A549 (cell line): ENCODE data around the gene NUMB. TPM values are rescaled to one million over a fixed set of nuclear protein-coding genes. Genes with fewer than 3 reads are reported as not detected.

Experiments used
- ATAC-seq, 2 experiments: fragments of 200-7000 bp in 1 of 2; fragments of >200 bp in 1 of 2; cut with Nextera tagmentation in 1 of 2; cut with Tn5 transposase in 1 of 2; 3 replicates each; pipeline versions ENCODE4 v1.8.0 to v1.9.1; 2018 to 2020; ENCODE audit warnings: mild to moderate bottlenecking in 1 of 2, moderate library complexity in 1 of 2
- CTCF ChIA-PET: fragments of 300-600 bp; sonication (Branson Sonifier 250); formaldehyde crosslinking; extraction: SDS; loops from one replicate; lab custom pipeline; 2021; ENCODE audit warnings: antibody characterized with exemption, inconsistent platforms; lab: Yijun Ruan, JAX
- POLR2A ChIA-PET: fragments of 350-600 bp; formaldehyde crosslinking; extraction: SDS; loops from one replicate; lab custom pipeline; 2021; ENCODE audit warnings: antibody characterized with exemption, inconsistent platforms; lab: Yijun Ruan, JAX
- DNase-seq, 2 experiments: peaks; one replicate each; pipeline versions ENCODE4 v3.0.0 to v3.0.0-alpha.2; 2011 to 2016; ENCODE audit warnings: low read depth in 1 of 2, low spot score in 1 of 2
- FAIRE-seq: peaks from 2 replicates; lab custom pipeline; 2011; peaks lifted over from hg19 to GRCh38; lab: Jason Lieb, UNC
- H3K27ac ChIP-seq, 2 experiments: fragments of >200 bp; sonication (Bioruptor Twin); formaldehyde crosslinking; 3 replicates each; pipeline ENCODE4 v1.5.1; 2016 to 2017
- H3K4me1 ChIP-seq: fragments of >200 bp; sonication (Bioruptor Twin); formaldehyde crosslinking; 3 replicates; pipeline ENCODE4 v1.6.1; 2016
- H3K4me2 ChIP-seq: fragments of >200 bp; sonication (Bioruptor Twin); formaldehyde crosslinking; 3 replicates; pipeline ENCODE4 v1.6.1; 2016
- H3K4me3 ChIP-seq: fragments of >200 bp; sonication (Bioruptor Twin); formaldehyde crosslinking; 3 replicates; pipeline ENCODE4 v1.5.1; 2016
- H3K9me3 ChIP-seq: fragments of >200 bp; sonication (Bioruptor Twin); formaldehyde crosslinking; 3 replicates; pipeline ENCODE4 v1.6.1; 2016
- ATOH8 ChIP-seq: fragments of 250-450 bp; sonication (Bioruptor Pico); IDR thresholded peaks from 2 replicates; pipeline ENCODE4 v1.5.0; 2020; ENCODE audit warnings: low read depth, mild to moderate bottlenecking, moderate library complexity
- BHLHE40 ChIP-seq: IDR thresholded peaks from 2 replicates; pipeline ENCODE4 v1.6.1; 2012; ENCODE audit warnings: low read depth, low read length, inconsistent platforms
- CBX8 ChIP-seq: fragments of 200-600 bp; sonication (generic); IDR thresholded peaks from 2 replicates; pipeline ENCODE4 v1.6.1; 2016
- CEBPB ChIP-seq, 2 experiments: fragments of >200 bp in 1 of 2; sonication (Bioruptor Twin) in 1 of 2; formaldehyde crosslinking in 1 of 2; IDR thresholded peaks; 2 replicates each; pipeline ENCODE4 v1.6.1; 2012 to 2016
- CHD2 ChIP-seq: fragments of 150-350 bp; IDR thresholded peaks from 2 replicates; pipeline ENCODE4 v1.6.1; 2014; ENCODE audit warnings: low read length; ENCODE audit not compliant: partially characterized antibody
- CHD4 ChIP-seq: fragments of 200-600 bp; sonication (generic); IDR thresholded peaks from 2 replicates; pipeline ENCODE4 v1.6.1; 2016; ENCODE audit warnings: antibody characterized with exemption, mild to moderate bottlenecking, borderline replicate concordance
- E2F6 ChIP-seq: IDR thresholded peaks from 2 replicates; pipeline ENCODE4 v1.6.1; 2012; ENCODE audit warnings: low read depth, borderline replicate concordance
- EP300 ChIP-seq, 2 experiments: fragments of >200 bp; sonication (Bioruptor Twin); formaldehyde crosslinking; IDR thresholded peaks; 2 replicates in 1 of 2; 3 replicates in 1 of 2; pipeline ENCODE4 v1.6.1; 2016 to 2017
- FOXS1 ChIP-seq: fragments of 250-450 bp; sonication (Bioruptor Pico); IDR thresholded peaks from 2 replicates; pipeline ENCODE4 v1.5.0; 2020; ENCODE audit warnings: mild to moderate bottlenecking, moderate library complexity
- GATA3 ChIP-seq: IDR thresholded peaks from 2 replicates; pipeline ENCODE4 v1.6.1; 2012; ENCODE audit warnings: borderline replicate concordance
- HDAC2 ChIP-seq: fragments of 200-600 bp; sonication (generic); IDR thresholded peaks from 2 replicates; pipeline ENCODE4 v1.6.1; 2016
- HES2 ChIP-seq: fragments of >200 bp; sonication (Bioruptor Twin); formaldehyde crosslinking; IDR thresholded peaks from 2 replicates; pipeline ENCODE4 v1.6.1; 2016
- HOXA7 ChIP-seq: fragments of 250-450 bp; sonication (Bioruptor Pico); IDR thresholded peaks from 2 replicates; pipeline ENCODE4 v1.5.0; 2020; ENCODE audit warnings: mild to moderate bottlenecking, moderate library complexity
- HOXB13 ChIP-seq: fragments of 250-450 bp; sonication (Bioruptor Pico); IDR thresholded peaks from 2 replicates; pipeline ENCODE4 v1.5.0; 2020; ENCODE audit warnings: low read depth, mild to moderate bottlenecking, moderate library complexity
- HOXB5 ChIP-seq: fragments of 250-450 bp; sonication (Bioruptor Pico); IDR thresholded peaks from 2 replicates; pipeline ENCODE4 v1.5.0; 2020; ENCODE audit warnings: mild to moderate bottlenecking, moderate library complexity
- JUN ChIP-seq, 2 experiments: fragments of >200 bp; sonication (Bioruptor Twin); formaldehyde crosslinking; IDR thresholded peaks; 2 replicates in 1 of 2; 3 replicates in 1 of 2; pipeline ENCODE4 v1.6.1; 2016 to 2017
- JUNB ChIP-seq: fragments of >200 bp; sonication (Bioruptor Twin); formaldehyde crosslinking; IDR thresholded peaks from 2 replicates; pipeline ENCODE4 v1.6.1; 2016
- KDM1A ChIP-seq: fragments of 200-600 bp; sonication (generic); IDR thresholded peaks from 2 replicates; pipeline ENCODE4 v1.6.1; 2016; ENCODE audit warnings: low read depth, mild to moderate bottlenecking
- MAFK ChIP-seq: fragments of 450-650 bp; IDR thresholded peaks from 2 replicates; pipeline ENCODE4 v1.6.1; 2014; ENCODE audit not compliant: partially characterized antibody
- MAZ ChIP-seq: fragments of 150-350 bp; IDR thresholded peaks from 2 replicates; pipeline ENCODE4 v1.6.1; 2014; ENCODE audit warnings: antibody characterized with exemption, low read depth, low read length, borderline replicate concordance
- MYC ChIP-seq: IDR thresholded peaks from 2 replicates; pipeline ENCODE4 v1.6.1; 2012; ENCODE audit warnings: mild to moderate bottlenecking, inconsistent platforms, low read length, improper control_type of control experiment, borderline replicate concordance
- NR3C1 ChIP-seq: fragments of >200 bp; sonication (Bioruptor Twin); formaldehyde crosslinking; IDR thresholded peaks from 3 replicates; pipeline ENCODE4 v1.6.1; 2017
- RARB ChIP-seq: fragments of 250-450 bp; sonication (Bioruptor Pico); IDR thresholded peaks from 2 replicates; pipeline ENCODE4 v1.8.0; 2021; ENCODE audit warnings: mild to moderate bottlenecking, moderate library complexity
- SMC3 ChIP-seq: fragments of >200 bp; sonication (Bioruptor Twin); formaldehyde crosslinking; IDR thresholded peaks from 3 replicates; pipeline ENCODE4 v1.6.1; 2018; ENCODE audit warnings: inconsistent platforms
- TFCP2L1 ChIP-seq: fragments of 250-450 bp; sonication (Bioruptor Pico); IDR thresholded peaks from 2 replicates; pipeline ENCODE4 v1.5.0; 2021; ENCODE audit warnings: mild to moderate bottlenecking
- ZFP36 ChIP-seq: fragments of 450-650 bp; IDR thresholded peaks from 2 replicates; pipeline ENCODE4 v1.6.1; 2014; ENCODE audit warnings: borderline replicate concordance; ENCODE audit not compliant: partially characterized antibody
- ZNF302 ChIP-seq: fragments of 250-450 bp; sonication (Bioruptor Pico); IDR thresholded peaks from 2 replicates; pipeline ENCODE4 v1.9.0; 2021; ENCODE audit warnings: inconsistent platforms, mild to moderate bottlenecking, moderate library complexity
- ZSCAN20 ChIP-seq: fragments of 250-450 bp; sonication (Bioruptor Pico); IDR thresholded peaks from 2 replicates; pipeline ENCODE4 v1.8.0; 2022; ENCODE audit warnings: mild to moderate bottlenecking, moderate library complexity
- WGBS: methylation state at CpG from one replicate; pipeline ENCODE4 v1.1.6; 2017; ENCODE audit errors: missing lambda C conversion rate; 5-methylcytosine and 5-hydroxymethylcytosine counted together
- polyA plus RNA-seq, 4 experiments: library from polyadenylated mRNA; depleted of rRNA in 3 of 4; stranded (reverse); fragments of >200 nt; fragmentation: RNase III in 1 of 4; extraction: RNeasy Plus Mini Kit Qiagen cat#74134 plus additional on column Dnase treatment in 1 of 4; gene quantifications; 2 replicates in 3 of 4; 3 replicates in 1 of 4; pipeline ENCODE4 v1.2.3, GENCODE V29; 2011 to 2017
- TF ChIP-seq, protein P1 (sequence below): fragments of 150-350 bp; IDR thresholded peaks from 2 replicates; pipeline ENCODE4 v1.6.1; 2014; ENCODE audit warnings: low read depth, mild to moderate bottlenecking, low read length
- TF ChIP-seq, protein P2 (sequence below): fragments of >200 bp; sonication (Bioruptor Twin); formaldehyde crosslinking; IDR thresholded peaks from 3 replicates; pipeline ENCODE4 v1.5.1; 2016
- TF ChIP-seq, protein P3 (sequence below): fragments of 450-650 bp; IDR thresholded peaks from 2 replicates; pipeline ENCODE4 v1.6.1; 2014; ENCODE audit warnings: antibody characterized with exemption
- TF ChIP-seq, protein P4 (sequence below): fragments of >200 bp; sonication (Bioruptor Twin); formaldehyde crosslinking; IDR thresholded peaks from 3 replicates; pipeline ENCODE4 v1.6.1; 2016

The NUMB gene
- polyA plus RNA-seq, 2 of the 4 experiments (the other 2 are of a cell fraction): 40.8 to 151 TPM

DNA sequence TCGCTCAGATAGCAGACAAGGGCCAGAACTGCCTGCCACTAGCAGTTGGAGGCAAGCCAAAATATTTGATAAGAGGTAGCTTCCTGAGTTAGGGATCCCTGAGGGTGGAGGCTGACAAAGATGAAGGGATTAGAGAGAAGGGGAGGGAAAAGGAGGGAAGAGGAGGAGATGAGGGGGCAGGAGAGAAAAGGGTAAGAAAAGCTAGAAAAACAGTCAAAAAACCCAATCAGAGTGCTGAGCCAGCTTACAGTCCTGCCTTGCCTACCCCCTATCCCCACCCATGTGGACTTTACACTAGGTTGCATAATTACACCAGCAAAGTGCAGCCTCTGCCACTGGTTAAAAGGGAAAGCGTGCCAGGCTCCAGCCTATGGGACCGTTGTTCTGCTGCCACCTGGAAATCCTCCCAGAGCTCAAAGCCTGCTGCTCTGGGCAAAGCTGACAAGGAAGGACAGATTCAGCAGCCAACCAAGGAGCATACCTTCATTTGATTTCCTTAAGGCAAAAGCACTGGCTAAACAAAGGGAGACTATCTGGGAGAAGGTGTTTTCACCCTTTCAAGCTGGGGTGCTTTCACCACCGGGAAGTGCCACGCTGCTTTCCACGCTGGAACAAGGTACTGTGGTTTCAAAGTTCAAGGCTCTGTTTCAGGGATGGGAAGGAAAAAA lies 3.8 kb upstream of the NUMB start:
- H3K4me3 ChIP-seq: peak overlapping the region; percentile 29
- H3K27ac ChIP-seq: peak overlapping the region; percentile 77 to 84
- ChIA-PET CTCF (interaction anchor here (0.6 to 8.2 kb wide), 7 partner anchors 9 to 289 kb away, joined by 3 to 104 read pairs (median 4); no protein-coding TSS in a partner anchor), POLR2A (interaction anchor here (0.5 to 1.2 kb wide), 3 partner anchors 28 to 171 kb away, joined by 3 to 4 read pairs (median 4); partner anchors contain the start of gene RIOX1)
- H3K4me1 ChIP-seq: peaks cover 69% of the 10 kb centered on the region
- H3K4me2 ChIP-seq: peak overlapping the region; percentile 82
- ATAC-seq (peak; percentile 57 to 58), DNase-seq (peak; percentile 60 to 89), FAIRE-seq (no peak)
- H3K9me3 ChIP-seq: no peaks in the 10 kb centered on the region
- WGBS: 8% methylated on average over 6 of the region's 6 CpGs
- TF ChIP-seq HDAC2 (no peak), CBX8 (no peak), ZFP36 (no peak), MYC (peak; percentile 70; the same call in 1 of the 2 replicates), HOXB5 (CRISPR knock-in tag) (no peak), MAZ (no peak), ZSCAN20 (CRISPR knock-in tag) (no peak), HOXB13 (CRISPR knock-in tag) (no peak), E2F6 (no peak; the same call in 1 of the 2 replicates), SMC3 (no peak), EP300 (IDR thresholded peaks at IDR 0.05) (no peak; a peak in 1 of 5 replicates), HES2 (no peak), JUNB (no peak), ZNF302 (CRISPR knock-in tag) (no peak), RARB (CRISPR knock-in tag) (no peak), JUN (IDR thresholded peaks at IDR 0.05) (peak; percentile 27 to 52; a peak in 2 of 5 replicates), BHLHE40 (peak; percentile 20; the same call in 1 of the 2 replicates), NR3C1 (no peak), ATOH8 (CRISPR knock-in tag) (no peak), KDM1A (no peak), GATA3 (no peak), MAFK (peak; percentile 86), HOXA7 (no peak), TFCP2L1 (CRISPR knock-in tag) (no peak), CHD4 (0 out of 2 replicates have a peak, but pooled peaks have one; percentile 10), CHD2 (no peak), CEBPB (IDR thresholded peaks at IDR 0.05) (peak; percentile 84 to 92), FOXS1 (CRISPR knock-in tag) (no peak)
- TF ChIP-seq, protein P1, sequence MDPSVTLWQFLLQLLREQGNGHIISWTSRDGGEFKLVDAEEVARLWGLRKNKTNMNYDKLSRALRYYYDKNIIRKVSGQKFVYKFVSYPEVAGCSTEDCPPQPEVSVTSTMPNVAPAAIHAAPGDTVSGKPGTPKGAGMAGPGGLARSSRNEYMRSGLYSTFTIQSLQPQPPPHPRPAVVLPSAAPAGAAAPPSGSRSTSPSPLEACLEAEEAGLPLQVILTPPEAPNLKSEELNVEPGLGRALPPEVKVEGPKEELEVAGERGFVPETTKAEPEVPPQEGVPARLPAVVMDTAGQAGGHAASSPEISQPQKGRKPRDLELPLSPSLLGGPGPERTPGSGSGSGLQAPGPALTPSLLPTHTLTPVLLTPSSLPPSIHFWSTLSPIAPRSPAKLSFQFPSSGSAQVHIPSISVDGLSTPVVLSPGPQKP: no peak
- TF ChIP-seq, protein P2, sequence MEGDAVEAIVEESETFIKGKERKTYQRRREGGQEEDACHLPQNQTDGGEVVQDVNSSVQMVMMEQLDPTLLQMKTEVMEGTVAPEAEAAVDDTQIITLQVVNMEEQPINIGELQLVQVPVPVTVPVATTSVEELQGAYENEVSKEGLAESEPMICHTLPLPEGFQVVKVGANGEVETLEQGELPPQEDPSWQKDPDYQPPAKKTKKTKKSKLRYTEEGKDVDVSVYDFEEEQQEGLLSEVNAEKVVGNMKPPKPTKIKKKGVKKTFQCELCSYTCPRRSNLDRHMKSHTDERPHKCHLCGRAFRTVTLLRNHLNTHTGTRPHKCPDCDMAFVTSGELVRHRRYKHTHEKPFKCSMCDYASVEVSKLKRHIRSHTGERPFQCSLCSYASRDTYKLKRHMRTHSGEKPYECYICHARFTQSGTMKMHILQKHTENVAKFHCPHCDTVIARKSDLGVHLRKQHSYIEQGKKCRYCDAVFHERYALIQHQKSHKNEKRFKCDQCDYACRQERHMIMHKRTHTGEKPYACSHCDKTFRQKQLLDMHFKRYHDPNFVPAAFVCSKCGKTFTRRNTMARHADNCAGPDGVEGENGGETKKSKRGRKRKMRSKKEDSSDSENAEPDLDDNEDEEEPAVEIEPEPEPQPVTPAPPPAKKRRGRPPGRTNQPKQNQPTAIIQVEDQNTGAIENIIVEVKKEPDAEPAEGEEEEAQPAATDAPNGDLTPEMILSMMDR: no peak
- TF ChIP-seq, protein P3, sequence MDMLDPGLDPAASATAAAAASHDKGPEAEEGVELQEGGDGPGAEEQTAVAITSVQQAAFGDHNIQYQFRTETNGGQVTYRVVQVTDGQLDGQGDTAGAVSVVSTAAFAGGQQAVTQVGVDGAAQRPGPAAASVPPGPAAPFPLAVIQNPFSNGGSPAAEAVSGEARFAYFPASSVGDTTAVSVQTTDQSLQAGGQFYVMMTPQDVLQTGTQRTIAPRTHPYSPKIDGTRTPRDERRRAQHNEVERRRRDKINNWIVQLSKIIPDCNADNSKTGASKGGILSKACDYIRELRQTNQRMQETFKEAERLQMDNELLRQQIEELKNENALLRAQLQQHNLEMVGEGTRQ: peak; percentile 40; the same call in 1 of the 2 replicates
- TF ChIP-seq, protein P4, sequence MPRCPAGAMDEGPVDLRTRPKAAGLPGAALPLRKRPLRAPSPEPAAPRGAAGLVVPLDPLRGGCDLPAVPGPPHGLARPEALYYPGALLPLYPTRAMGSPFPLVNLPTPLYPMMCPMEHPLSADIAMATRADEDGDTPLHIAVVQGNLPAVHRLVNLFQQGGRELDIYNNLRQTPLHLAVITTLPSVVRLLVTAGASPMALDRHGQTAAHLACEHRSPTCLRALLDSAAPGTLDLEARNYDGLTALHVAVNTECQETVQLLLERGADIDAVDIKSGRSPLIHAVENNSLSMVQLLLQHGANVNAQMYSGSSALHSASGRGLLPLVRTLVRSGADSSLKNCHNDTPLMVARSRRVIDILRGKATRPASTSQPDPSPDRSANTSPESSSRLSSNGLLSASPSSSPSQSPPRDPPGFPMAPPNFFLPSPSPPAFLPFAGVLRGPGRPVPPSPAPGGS: 0 out of 3 replicates have a peak, but pooled peaks have one; percentile 36
